ENCODE data around the gene ZBTB6. TPM values are rescaled to one million over a fixed set of nuclear protein-coding genes. Genes with fewer than 3 reads are reported as not detected.
A peak's percentile ranks its signal among the peaks of the same experiment; 100 is the strongest.

The ZBTB6 gene
- total RNA-seq, 1 experiment from 2014 or later: 2.3 TPM

DNA sequence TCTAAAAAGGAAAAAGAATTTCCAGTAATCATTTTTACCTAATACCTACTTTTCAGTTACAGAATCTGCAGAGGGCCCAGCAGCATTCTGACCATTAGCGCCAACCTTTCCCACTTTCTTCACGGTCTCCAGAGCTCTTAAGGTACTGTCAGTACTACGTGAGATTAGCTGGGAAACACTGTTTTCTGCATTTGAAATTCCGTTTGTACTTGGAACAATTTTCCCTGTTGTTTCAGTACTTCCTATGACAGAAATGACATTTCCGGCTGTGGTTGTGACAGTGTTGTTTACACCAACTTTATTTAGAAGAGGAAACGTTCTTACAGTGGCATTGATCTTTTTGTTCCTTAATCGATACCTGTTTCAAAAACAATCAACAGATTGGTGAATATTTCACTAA, 47.8 kb downstream of the ZBTB6 start:
- in situ Hi-C loops (cut with HindIII; ENCODE audit: low pct_unique_long_range_greater_than_20kb, low sequenced_read_pairs): no loop called here
- no peak for DNase-seq (ENCODE audit: low read depth)

DNA sequence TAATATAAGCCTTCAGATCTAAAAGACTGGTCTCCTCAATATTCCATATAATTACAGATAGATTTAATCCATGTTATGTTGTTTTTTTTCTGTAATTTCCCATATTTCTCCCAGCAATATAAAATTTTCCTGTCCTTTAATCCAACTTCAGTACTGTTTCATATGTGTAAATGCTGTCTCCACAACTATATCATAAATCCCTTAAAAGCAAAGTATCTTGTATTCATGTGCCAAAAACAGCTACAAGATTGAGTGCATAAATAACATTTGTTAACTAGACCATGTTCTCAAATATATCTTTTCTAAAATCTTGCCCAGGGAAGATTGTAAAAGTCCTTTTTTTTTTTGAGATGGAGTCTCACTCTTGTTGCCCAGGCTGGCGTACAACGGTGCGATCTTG, 49.7 kb downstream of the ZBTB6 start:
- in situ Hi-C loops (cut with HindIII; ENCODE audit: low pct_unique_long_range_greater_than_20kb, low sequenced_read_pairs): no loop called here
- no peak for DNase-seq (ENCODE audit: low read depth)

DNA sequence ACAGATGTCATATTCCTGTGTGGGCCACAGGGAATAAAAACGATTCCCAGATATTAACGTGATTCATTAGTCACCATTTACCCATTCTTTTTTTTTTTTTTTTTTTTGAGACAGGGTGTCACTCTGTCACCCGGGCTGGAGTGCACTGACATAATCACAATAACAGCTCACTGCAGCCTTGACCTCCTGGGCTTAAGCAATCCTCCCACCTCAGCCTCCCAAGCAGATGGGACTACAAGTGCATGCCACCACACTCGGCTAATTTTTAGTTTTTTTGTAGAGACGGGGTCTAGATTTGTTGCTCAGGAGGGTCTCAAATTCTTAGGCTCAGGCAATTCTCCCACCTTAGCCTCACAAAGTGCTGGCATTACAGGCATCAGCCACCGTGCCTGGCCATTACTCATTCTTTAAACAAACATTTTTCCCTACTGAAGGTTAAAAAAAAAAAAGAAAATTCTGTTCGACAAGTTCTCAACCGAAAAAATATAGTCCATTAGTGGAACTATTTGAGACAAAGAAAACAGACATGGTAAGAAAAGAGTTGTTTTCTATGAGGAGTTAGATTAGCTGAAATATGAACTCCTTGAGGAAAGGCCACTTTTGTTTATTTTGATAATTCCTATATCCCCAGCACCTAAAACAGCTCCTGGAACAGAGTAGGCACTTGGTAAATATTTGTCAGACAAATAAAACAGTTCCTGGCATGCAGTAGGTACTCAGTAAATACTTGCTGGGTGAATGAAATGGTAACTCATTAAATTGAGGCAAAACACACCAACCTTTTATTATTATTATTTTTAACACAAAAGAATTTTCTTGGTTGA, 52.6 kb downstream of the ZBTB6 start:
- in situ Hi-C loops (cut with HindIII; ENCODE audit: low pct_unique_long_range_greater_than_20kb, low sequenced_read_pairs): no loop called here
- peak; percentile 71 for DNase-seq (ENCODE audit: low read depth)

Other genes starting within 250 kb of the ZBTB6 start
- gene OR1L3, start 238.2 kb downstream of the ZBTB6 start, total RNA-seq (2014; rRNA removed; shearing (Covaris generic); ENCODE audit: low replicate concordance): not detected in 2 replicates
- not detected in 2 replicates for gene OR1L4, start 189.3 kb downstream of the ZBTB6 start, total RNA-seq (2014; rRNA removed; shearing (Covaris generic); ENCODE audit: low replicate concordance)
- not detected in 2 replicates for gene OR1L6, start 171.0 kb downstream of the ZBTB6 start, total RNA-seq (2014; rRNA removed; shearing (Covaris generic); ENCODE audit: low replicate concordance)
- not detected in 2 replicates for gene OR5C1, start 124.4 kb downstream of the ZBTB6 start, total RNA-seq (2014; rRNA removed; shearing (Covaris generic); ENCODE audit: low replicate concordance)
- not detected in 2 replicates for gene OR1K1, start 113.2 kb downstream of the ZBTB6 start, total RNA-seq (2014; rRNA removed; shearing (Covaris generic); ENCODE audit: low replicate concordance)
- gene PDCL, start 84.7 kb downstream of the ZBTB6 start, total RNA-seq (2014; rRNA removed; shearing (Covaris generic); ENCODE audit: low replicate concordance): 30.1 and 31.8 TPM in 2 replicates
- gene RC3H2, start 8.0 kb downstream of the ZBTB6 start, total RNA-seq (2014; rRNA removed; shearing (Covaris generic); ENCODE audit: low replicate concordance): 9.8 and 26.6 TPM in 2 replicates
- 0.17 and 1.7 TPM in 2 replicates for gene ZBTB26, start 18.2 kb upstream of the ZBTB6 start, total RNA-seq (2014; rRNA removed; shearing (Covaris generic); ENCODE audit: low replicate concordance)
- gene RABGAP1, start 27.7 kb upstream of the ZBTB6 start, total RNA-seq (2014; rRNA removed; shearing (Covaris generic); ENCODE audit: low replicate concordance): 8.3 and 13.6 TPM in 2 replicates
- gene GPR21, start 120.3 kb upstream of the ZBTB6 start, total RNA-seq (2014; rRNA removed; shearing (Covaris generic); ENCODE audit: low replicate concordance): not detected in 2 replicates

Data from Caki2 (cell line).